GM10266 (cell line): ENCODE measurements around the gene JAZF1.

Experiments
- DNase-seq: peaks from one replicate; pipeline ENCODE4 v3.0.0; 2012; ENCODE audit errors: extremely low spot score
- TF ChIP-seq, protein P1 (sequence below): IDR thresholded peaks from 2 replicates; pipeline ENCODE4 v1.5.1; 2012; ENCODE audit warnings: mild to moderate bottlenecking, low read depth; ENCODE audit not compliant: control insufficient read depth, insufficient read depth; ENCODE audit errors: missing control alignments

Gene JAZF1

DNA sequence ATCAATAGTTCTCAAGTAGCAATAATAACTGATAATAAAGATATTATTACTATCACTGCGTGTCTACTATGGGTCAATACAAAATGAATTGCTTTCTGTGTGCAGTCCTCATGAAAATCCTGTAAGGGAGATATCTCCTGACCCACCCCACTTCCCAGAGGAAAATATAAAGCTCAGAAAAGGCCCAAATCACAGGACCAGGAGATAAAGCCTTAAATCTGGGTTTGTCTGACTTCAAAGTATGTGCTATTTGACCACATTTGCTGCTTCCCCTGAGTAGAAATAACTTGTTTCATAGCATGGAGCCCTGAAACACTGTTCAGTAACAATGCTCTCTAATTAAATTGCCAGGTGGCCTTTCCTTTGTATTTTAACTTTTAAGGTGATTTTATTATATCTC lies 174.1 kb downstream of the JAZF1 start:
- TF ChIP-seq, protein P1, sequence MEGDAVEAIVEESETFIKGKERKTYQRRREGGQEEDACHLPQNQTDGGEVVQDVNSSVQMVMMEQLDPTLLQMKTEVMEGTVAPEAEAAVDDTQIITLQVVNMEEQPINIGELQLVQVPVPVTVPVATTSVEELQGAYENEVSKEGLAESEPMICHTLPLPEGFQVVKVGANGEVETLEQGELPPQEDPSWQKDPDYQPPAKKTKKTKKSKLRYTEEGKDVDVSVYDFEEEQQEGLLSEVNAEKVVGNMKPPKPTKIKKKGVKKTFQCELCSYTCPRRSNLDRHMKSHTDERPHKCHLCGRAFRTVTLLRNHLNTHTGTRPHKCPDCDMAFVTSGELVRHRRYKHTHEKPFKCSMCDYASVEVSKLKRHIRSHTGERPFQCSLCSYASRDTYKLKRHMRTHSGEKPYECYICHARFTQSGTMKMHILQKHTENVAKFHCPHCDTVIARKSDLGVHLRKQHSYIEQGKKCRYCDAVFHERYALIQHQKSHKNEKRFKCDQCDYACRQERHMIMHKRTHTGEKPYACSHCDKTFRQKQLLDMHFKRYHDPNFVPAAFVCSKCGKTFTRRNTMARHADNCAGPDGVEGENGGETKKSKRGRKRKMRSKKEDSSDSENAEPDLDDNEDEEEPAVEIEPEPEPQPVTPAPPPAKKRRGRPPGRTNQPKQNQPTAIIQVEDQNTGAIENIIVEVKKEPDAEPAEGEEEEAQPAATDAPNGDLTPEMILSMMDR = no peak

DNA sequence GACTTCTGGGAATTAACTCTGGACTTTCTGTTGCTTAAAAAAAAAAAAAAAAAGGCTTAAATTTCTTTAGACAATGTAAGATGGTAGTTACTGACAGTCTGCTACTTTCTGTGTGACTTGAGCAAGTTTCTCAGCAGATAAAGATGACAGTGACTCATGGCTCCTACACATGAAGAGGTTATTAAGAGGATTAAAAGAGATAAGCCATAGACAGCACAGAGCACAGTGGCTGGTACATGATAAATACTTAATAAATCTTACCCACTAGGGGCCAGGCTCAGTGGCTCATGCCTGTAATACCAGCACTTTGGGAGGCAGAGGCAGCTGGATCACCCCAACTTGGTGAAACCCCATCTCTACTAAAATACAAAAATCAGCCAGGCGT lies 174.8 kb downstream of the JAZF1 start:
- TF ChIP-seq, protein P1 = no peak
- DNase-seq = no peak

More for the DNA sequence above, 174.1 kb downstream of the JAZF1 start:
- DNase-seq = no peak

DNA sequence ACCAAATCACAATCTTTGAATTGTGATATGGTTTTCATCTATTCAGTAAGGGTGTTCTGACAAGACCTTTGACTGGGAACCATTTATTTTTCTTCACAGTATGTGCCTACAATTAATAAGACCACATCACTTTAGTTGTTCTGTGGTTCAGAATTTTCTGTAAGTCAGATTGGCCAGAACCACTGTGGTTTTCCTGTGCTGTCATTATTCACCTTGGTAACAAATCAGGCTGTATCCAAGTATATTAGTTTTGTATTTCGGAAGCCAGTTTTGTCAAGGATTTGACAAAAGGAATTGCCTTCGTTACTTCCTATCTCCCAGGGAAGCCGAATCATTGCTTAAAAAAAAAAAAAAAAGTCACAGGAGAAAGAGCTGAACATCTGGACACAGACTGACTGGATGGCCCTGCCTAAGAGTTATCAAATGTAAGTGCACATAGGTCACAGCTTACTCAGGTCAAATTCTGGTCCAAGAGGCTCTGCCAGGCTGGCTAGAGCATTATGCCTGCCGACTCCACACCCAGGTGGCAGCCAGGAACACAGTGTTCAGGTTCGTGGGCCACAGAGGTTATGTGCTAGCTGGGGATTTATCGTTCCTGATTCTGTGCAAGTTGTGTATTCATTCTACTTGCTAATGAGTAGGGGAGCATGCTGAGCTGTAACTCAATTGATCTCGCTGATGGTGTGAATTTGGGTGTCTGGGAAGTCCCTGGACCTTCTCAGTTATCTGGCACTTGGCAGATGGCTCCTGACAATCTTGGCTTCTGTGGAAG lies 175.3 kb downstream of the JAZF1 start:
- TF ChIP-seq, protein P1 = no peak
- no peak for DNase-seq

DNA sequence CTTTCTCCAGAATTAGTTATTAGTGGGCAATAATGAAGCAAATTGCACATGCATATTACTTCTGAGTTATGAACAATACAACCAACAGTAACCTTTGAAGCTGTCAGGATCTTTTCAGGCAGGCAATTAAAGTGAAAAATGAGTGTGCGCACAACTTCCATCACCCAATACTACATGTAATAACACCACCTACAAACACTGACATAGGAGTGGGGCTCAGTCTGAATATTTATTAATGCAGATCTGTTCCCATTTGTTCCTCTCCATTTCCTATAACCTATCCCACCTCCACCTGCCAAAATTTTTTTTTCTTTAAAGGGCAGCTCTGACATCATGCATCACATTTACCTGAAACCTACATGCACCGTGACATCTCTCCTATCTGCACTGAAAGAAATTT lies 177.2 kb downstream of the JAZF1 start:
- TF ChIP-seq, protein P1 = no peak
- DNase-seq = no peak

DNA sequence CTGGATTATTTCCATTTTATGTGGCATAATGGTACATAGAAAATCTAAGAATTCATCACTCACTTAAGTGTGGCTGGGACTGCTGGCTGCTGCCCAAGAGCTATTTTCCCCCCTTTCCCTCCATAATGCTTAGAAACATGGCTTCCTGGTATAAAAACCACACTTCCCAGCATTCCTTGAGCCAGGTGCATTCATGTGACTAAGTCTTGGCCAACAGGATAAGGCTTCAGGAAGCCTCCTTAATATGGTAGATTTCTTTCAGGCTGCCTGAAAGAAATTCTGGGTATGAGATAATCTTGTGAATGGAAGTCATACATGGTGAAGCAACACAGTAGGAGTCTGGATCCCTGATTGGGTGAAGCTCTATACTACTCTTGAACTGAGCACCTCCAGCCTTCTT lies 178.0 kb downstream of the JAZF1 start:
- TF ChIP-seq, protein P1 = no peak
- DNase-seq = no peak

DNA sequence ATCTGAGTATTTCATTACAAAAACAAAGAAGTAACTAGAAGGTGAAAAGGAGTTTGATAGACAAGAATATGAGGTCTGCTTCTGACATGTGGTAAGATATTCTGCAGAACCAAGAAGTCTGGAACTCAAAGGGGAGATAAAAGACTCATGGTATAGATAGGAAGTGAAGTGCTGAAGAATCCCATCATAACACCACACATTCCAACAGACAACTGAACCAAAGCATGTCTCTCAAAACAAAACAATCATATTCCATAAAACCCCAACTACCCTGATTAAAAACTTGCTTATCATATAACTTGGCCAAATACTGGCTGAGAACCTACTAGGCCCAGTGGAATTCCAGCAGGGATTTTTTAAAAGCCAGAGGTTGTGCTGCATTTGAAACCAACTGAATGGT lies 178.7 kb downstream of the JAZF1 start:
- DNase-seq = no peak
- TF ChIP-seq, protein P1 = no peak

DNA sequence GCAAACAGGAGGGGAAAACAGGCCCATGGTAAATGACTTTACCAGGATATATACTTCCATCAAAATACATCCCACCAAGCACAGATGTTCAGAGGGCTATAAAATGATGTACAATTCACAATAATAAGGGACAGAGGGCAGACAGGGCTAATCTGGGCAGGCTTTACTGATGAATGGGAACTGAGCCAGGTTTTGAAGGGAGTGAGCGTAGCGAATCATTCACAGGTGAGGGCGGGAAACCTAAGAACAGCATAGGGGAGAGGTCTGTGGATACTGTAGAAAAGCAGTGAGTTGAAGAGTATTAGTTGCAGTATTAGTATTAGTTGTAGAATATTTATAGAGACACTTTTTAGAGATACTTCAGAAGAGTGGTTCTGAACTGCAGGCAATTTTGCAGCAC lies 180.8 kb downstream of the JAZF1 start:
- DNase-seq = no peak
- TF ChIP-seq, protein P1 = no peak
